Measurements from ENCODE around the gene IQSEC3.
"Not testable (repeated sequence)": the region's sequence is repeated elsewhere in the genome, so short reads cannot be mapped to it uniquely, and the experiment has no call there.

DNA sequence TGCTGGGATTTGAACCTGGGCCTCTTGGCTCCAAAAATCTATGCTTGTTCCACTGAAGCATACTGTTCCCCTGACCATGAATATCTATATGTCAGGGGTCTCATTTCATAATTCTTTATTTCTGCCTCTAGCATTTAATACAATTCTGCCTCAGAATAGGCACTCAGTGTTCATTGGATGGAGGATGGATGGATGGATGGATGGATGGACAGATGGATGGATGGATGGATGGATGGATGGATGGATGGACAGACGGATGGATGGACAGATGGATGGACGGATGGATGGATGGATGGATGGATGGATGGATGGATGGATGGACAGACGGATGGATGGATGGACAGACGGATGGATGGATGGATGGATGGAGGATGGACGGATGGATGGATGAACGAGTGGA is 150.5 kb downstream of the IQSEC3 start:
- TF ChIP-seq CTCF (conservative IDR thresholded peaks at IDR 0.05; ENCODE audit: low read length); EZH2phosphoT487 (IDR thresholded peaks at IDR 0.05; ENCODE audit: borderline replicate concordance): not testable (repeated sequence)

All from Loucy (cell line).